ENCODE results near the gene BTBD16. TPM values are rescaled to one million over a fixed set of nuclear protein-coding genes. Genes with fewer than 3 reads are reported as not detected.

BTBD16 gene
- total and polyA plus RNA-seq, 7 donors: 0.12 to 0.55 (median 0.54) TPM; not detected in 4

- no peak overlapping the region for H3K4me3 ChIP-seq
- no peaks in the 10 kb centered on the region for H3K9me3 ChIP-seq
- TF ChIP-seq CTCF (IDR thresholded peaks at IDR 0.05) (no peak), POLR2A (IDR thresholded peaks at IDR 0.05) (no peak)
- H3K27me3 ChIP-seq: no peaks in the 10 kb centered on the region
- H3K27ac ChIP-seq: no peak overlapping the region
- intact Hi-C loops (cut with DNase I): no loop called here
- no peaks in the 10 kb centered on the region for H3K4me1 ChIP-seq
- WGBS, 2 donors: 84 to 86% methylated on average over 2 of the region's 2 CpGs
- H3K36me3 ChIP-seq: no peaks in the 10 kb centered on the region
- no peak for DNase-seq
Measured at GRCh38 chr10:122325235-122325634, 54.1 kb downstream of the BTBD16 start.

- Histone ChIP-seq H3K27ac (no peak overlapping the region), H3K4me3 (no peak overlapping the region), H3K27me3 (no peaks in the 10 kb centered on the region), H3K9me3 (no peaks in the 10 kb centered on the region), H3K36me3 (no peaks in the 10 kb centered on the region), H3K4me1 (no peaks in the 10 kb centered on the region)
- DNase-seq: no peak
- TF ChIP-seq POLR2AphosphoS5 (IDR thresholded peaks at IDR 0.05) (no peak), CTCF (IDR thresholded peaks at IDR 0.05) (no peak), POLR2A (IDR thresholded peaks at IDR 0.05) (no peak), EP300 (IDR thresholded peaks at IDR 0.05) (no peak)
- 84 to 94% methylated on average over 5 of the region's 5 CpGs for WGBS, 2 donors
- intact Hi-C loops (cut with DNase I): no loop called here
Measured at GRCh38 chr10:122326385-122326784, 55.3 kb downstream of the BTBD16 start.

- WGBS, 2 donors: 85 to 88% methylated on average over 6 of the region's 6 CpGs
- H3K4me1 ChIP-seq: no peaks in the 10 kb centered on the region
- no peak for DNase-seq
- no peaks in the 10 kb centered on the region for H3K9me3 ChIP-seq
- no peak for TF ChIP-seq POLR2AphosphoS5 (IDR thresholded peaks at IDR 0.05)
- TF ChIP-seq EP300 (IDR thresholded peaks at IDR 0.05): no peak
- no peak for TF ChIP-seq POLR2A (IDR thresholded peaks at IDR 0.05)
- no peak for TF ChIP-seq CTCF (IDR thresholded peaks at IDR 0.05)
- no peak overlapping the region for H3K4me3 ChIP-seq
- intact Hi-C loops (cut with DNase I): no loop called here
- no peak overlapping the region for H3K27ac ChIP-seq
- no peaks in the 10 kb centered on the region for H3K27me3 ChIP-seq
- no peaks in the 10 kb centered on the region for H3K36me3 ChIP-seq
Measured at GRCh38 chr10:122326806-122327205, 55.7 kb downstream of the BTBD16 start.

GRCh38 chr10:122327237-122328206 is 56.4 kb downstream of the BTBD16 start:
- TF ChIP-seq EP300 (IDR thresholded peaks at IDR 0.05) (no peak), POLR2A (IDR thresholded peaks at IDR 0.05) (no peak), POLR2AphosphoS5 (IDR thresholded peaks at IDR 0.05) (no peak), CTCF (IDR thresholded peaks at IDR 0.05) (no peak)
- 89 to 92% methylated on average over 16 of the region's 16 CpGs for WGBS, 2 donors
- intact Hi-C loops (cut with DNase I): no loop called here

More at GRCh38 chr10:122327237-122328206, 56.4 kb downstream of the BTBD16 start:
- H3K9me3 ChIP-seq: no peaks in the 10 kb centered on the region
- H3K36me3 ChIP-seq: no peaks in the 10 kb centered on the region
- H3K4me1 ChIP-seq: no peaks in the 10 kb centered on the region
- no peaks in the 10 kb centered on the region for H3K27me3 ChIP-seq
- no peak overlapping the region for H3K4me3 ChIP-seq
- no peak for DNase-seq
- no peak overlapping the region for H3K27ac ChIP-seq

Data from sigmoid colon (tissue), 7 donors.